ES-I3 (cell line): ENCODE data around the gene CBX6.

Experiments
- H3K36me3 ChIP-seq: 2 replicates; pipeline ENCODE4 v1.6.1; 2013; ENCODE audit warnings: mild to moderate bottlenecking, low read length, control low read depth, moderate library complexity; ENCODE audit not compliant: insufficient read depth
- H3K4me1 ChIP-seq: 2 replicates; pipeline ENCODE4 v1.6.1; 2013; ENCODE audit warnings: mild to moderate bottlenecking, control low read depth, low read length; ENCODE audit not compliant: insufficient read depth
- H3K9ac ChIP-seq: 2 replicates; pipeline ENCODE4 v1.6.1; 2013; ENCODE audit warnings: low read depth, mild to moderate bottlenecking, low read length, moderate library complexity
- H3K9me3 ChIP-seq: 2 replicates; pipeline ENCODE4 v1.6.1; 2013; ENCODE audit warnings: mild to moderate bottlenecking, low read length, moderate library complexity; ENCODE audit not compliant: control insufficient read depth, insufficient read depth

CBX6 gene

GRCh38 chr22:38832005-38832978, 39.7 kb downstream of the CBX6 start:
- H3K36me3 ChIP-seq, result no peaks in the 10 kb centered on the region
- H3K9ac ChIP-seq, result no peak overlapping the region
- no peaks in the 10 kb centered on the region for H3K9me3 ChIP-seq
- peaks cover 14% of the 10 kb centered on the region; the same call in 1 of the 2 replicates for H3K4me1 ChIP-seq

DNA sequence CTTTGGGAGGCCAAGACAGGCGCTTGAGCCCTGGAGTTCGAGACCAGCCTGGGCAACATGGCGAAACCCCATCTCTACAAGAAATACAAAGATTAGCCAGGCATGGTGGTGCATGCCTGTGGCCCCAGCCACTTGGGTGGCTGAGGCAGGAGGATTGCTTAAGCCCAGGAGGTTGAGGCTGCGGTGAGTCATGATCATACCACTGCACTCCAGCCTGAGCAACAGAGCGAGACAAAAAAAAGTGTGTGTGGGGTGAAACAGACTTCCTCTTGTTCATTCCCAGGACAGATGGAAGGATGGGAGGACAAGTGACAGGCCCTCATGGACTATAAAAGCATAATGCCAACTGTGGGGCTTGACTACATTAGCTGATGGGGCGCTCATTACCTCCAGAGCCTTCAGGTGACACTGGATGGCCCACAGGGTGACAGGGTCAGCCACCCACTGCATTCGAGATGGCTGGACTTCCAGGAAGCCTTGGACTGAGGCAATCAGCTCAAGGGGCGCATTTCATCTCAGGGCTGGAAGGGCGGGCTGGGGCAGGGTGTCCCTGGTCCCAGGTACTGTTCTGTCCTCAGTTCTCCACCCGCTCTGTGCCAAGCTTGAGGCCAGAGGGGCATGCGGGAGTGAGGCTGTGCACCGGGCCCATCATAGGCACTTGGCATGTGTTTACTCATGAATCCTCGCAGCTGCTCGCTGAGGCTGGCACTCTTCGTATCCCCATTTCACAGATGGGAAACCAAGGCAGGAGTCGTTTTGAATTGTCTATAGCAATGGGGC, 40.7 kb downstream of the CBX6 start:
- Histone ChIP-seq H3K4me1 (peaks cover 12% of the 10 kb centered on the region; the same call in 1 of the 2 replicates), H3K9ac (no peak overlapping the region), H3K36me3 (no peaks in the 10 kb centered on the region), H3K9me3 (no peaks in the 10 kb centered on the region)

DNA sequence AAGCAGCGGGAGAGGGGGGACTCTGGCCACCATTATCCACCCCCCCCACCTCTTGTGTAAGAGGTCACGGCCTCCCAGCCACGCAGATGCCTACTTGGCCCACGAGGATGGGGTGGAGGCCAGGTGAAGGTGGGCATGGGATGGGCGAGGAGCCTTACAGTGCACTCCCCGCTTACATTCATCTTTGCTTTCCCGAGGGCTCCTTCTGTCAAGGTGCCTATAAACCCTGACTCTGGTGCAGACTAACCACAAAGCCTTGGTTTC, 41.2 kb downstream of the CBX6 start:
- Histone ChIP-seq H3K9me3 (no peaks in the 10 kb centered on the region), H3K9ac (no peak overlapping the region), H3K36me3 (no peaks in the 10 kb centered on the region), H3K4me1 (peaks cover 6% of the 10 kb centered on the region; the same call in 1 of the 2 replicates)

- Histone ChIP-seq H3K36me3 (no peaks in the 10 kb centered on the region), H3K4me1 (peaks cover under 1% of the 10 kb centered on the region; the same call in 1 of the 2 replicates), H3K9ac (no peak overlapping the region), H3K9me3 (no peaks in the 10 kb centered on the region)
Measured at GRCh38 chr22:38830026-38830844, 41.8 kb downstream of the CBX6 start.

DNA sequence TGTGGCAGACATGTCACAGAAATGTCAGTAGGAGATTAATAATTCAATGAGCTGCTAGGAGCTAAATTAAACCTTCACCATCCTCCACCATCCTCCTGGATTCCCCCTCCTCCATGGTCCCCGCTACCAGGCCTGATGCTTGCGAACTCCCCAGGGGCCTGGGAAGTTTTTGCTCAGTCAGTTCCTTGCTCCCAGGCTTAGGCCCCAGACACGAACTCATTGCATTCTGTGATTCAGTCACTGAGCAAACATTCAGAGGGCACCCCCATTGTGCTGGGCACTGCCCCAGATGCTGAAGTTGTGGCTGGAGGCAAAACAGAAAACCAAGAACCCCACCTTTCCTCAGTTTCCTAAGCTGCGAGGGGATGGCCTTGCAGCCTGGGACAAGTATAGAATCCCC, 42.5 kb downstream of the CBX6 start:
- Histone ChIP-seq H3K9ac (no peak overlapping the region), H3K9me3 (no peaks in the 10 kb centered on the region), H3K4me1 (no peaks in the 10 kb centered on the region), H3K36me3 (no peaks in the 10 kb centered on the region)

DNA sequence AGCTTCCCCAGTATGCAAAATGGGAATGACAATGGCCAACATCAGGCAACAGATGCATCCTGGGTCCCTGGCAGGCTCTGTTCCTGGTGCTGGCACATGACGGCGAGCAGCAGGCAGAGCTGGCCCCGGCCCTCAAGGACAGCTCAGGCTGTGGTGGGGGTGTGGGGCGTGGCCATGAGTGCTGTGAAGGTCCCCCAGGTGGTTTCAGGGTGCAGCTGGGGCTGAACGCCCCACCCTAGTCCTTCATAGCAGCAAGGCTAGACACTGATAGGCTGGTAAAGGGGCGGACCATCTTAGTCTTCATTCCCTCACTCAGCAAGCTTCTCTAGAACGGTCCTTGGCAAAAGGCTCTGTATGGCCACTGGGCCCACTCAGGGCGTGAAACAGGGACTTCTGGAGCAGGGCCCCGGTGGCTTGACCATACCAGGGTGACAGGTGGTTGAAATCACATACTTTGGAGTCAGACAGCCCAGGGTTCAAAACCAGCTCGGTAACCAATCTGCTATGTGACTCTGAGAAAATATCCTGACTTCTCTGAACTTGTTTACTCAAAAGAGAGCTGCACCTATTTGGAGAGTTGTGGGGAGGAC, 43.3 kb downstream of the CBX6 start:
- no peak overlapping the region for H3K9ac ChIP-seq
- H3K4me1 ChIP-seq, result no peaks in the 10 kb centered on the region
- H3K36me3 ChIP-seq, result no peaks in the 10 kb centered on the region
- H3K9me3 ChIP-seq, result no peaks in the 10 kb centered on the region

DNA sequence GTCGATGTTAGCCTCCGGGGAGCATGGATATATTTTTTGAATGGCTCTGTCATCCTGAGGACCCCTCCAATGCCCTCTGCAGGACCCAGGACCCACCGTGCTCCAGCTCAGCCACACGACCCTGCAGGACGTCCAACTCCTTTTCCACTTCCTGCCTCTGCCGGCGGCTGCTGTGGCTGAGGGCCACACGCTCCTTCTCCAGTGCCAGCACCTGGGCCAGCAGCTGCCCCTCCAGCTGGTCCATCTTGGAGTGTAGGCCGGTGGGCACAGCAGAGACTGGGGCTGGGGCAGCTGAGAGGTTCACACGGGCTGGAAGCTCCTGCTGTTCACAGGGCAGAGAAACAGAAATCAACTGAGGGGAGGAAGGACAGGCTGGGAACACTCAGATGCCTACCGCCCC, 43.8 kb downstream of the CBX6 start:
- Histone ChIP-seq H3K4me1 (no peaks in the 10 kb centered on the region), H3K9me3 (no peaks in the 10 kb centered on the region), H3K36me3 (no peaks in the 10 kb centered on the region), H3K9ac (no peak overlapping the region)

GRCh38 chr22:38827510-38827909, 44.5 kb downstream of the CBX6 start:
- H3K36me3 ChIP-seq, result no peaks in the 10 kb centered on the region
- H3K9me3 ChIP-seq, result no peaks in the 10 kb centered on the region
- no peaks in the 10 kb centered on the region for H3K4me1 ChIP-seq
- no peak overlapping the region for H3K9ac ChIP-seq

DNA sequence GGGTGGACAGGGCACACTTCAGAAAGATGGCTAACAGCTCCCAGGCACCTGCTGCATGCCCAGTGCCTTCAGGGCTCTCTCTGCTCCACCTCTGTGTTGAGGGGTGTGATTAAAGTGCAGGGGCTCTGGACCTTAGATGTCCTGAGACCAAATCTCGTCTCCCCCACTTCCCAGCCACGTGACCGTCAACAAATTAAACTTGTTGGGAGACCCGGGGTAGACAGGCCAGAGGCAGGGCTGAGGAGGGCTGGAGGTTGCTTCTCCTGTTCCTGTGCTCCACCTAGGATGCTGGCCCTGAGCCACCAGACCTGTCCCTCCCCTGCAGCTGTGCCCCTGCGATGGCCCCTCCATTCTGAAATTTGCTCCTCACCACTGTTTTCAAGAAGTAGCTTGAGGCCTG, 45.2 kb downstream of the CBX6 start:
- Histone ChIP-seq H3K36me3 (no peaks in the 10 kb centered on the region), H3K9ac (no peak overlapping the region), H3K4me1 (no peaks in the 10 kb centered on the region), H3K9me3 (no peaks in the 10 kb centered on the region)

GRCh38 chr22:38826386-38826785, 45.6 kb downstream of the CBX6 start:
- Histone ChIP-seq H3K9ac (no peak overlapping the region), H3K4me1 (no peaks in the 10 kb centered on the region), H3K9me3 (no peaks in the 10 kb centered on the region), H3K36me3 (no peaks in the 10 kb centered on the region)

DNA sequence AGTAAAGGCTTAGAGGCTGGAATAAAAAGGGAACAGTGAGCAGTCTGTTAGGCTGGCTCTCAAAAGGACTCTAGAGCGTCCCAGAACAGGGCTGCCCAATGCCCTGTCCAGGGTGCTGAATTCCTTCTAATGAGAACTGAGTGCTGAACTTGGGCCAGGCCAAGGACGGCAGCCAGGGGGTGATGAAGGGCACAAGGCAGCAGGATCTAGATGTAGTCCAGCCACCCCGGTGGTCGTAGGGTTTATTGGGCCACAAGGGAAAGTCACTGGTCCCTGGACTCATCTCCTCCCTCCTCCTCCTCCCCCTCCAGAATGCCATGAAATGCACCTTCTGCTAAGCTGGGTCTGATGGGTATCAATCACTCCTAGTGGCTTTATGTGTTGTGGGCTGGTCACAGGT, 47.4 kb downstream of the CBX6 start:
- no peaks in the 10 kb centered on the region for H3K4me1 ChIP-seq
- no peaks in the 10 kb centered on the region for H3K9me3 ChIP-seq
- no peak overlapping the region for H3K9ac ChIP-seq
- H3K36me3 ChIP-seq, result no peaks in the 10 kb centered on the region

GRCh38 chr22:38823637-38824036, 48.4 kb downstream of the CBX6 start:
- H3K4me1 ChIP-seq, result no peaks in the 10 kb centered on the region
- H3K36me3 ChIP-seq, result no peaks in the 10 kb centered on the region
- H3K9ac ChIP-seq, result no peak overlapping the region
- no peaks in the 10 kb centered on the region for H3K9me3 ChIP-seq

DNA sequence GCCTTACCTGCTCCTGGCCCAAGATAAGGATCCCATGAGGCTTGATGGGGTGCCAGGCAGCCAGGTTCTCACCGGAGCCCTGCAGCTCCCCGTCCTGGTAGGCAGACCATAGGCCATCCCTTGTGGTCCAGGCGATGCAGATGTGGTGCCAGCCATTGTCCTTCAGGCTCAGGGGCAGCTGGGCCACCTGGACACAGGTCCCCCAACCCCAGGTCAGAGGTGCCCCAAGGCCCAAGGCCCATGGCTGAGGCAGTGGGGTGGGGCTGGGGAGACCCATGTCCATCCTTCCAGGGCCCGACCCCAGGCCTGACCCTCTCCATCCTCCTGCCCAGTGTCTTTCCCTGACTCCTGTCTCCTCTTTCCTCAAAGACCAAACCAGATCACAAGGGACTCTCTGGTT, 48.9 kb downstream of the CBX6 start:
- H3K9ac ChIP-seq, result no peak overlapping the region
- no peaks in the 10 kb centered on the region for H3K9me3 ChIP-seq
- H3K36me3 ChIP-seq, result no peaks in the 10 kb centered on the region
- no peaks in the 10 kb centered on the region for H3K4me1 ChIP-seq

GRCh38 chr22:38820020-38820419, 52.0 kb downstream of the CBX6 start:
- H3K4me1 ChIP-seq, result no peaks in the 10 kb centered on the region

More at GRCh38 chr22:38820020-38820419, 52.0 kb downstream of the CBX6 start:
- H3K9ac ChIP-seq, result no peak overlapping the region
- no peaks in the 10 kb centered on the region for H3K36me3 ChIP-seq
- no peaks in the 10 kb centered on the region for H3K9me3 ChIP-seq
